ENCODE results near the gene HS1BP3. TPM values are rescaled to one million over a fixed set of nuclear protein-coding genes. Genes with fewer than 3 reads are reported as not detected.

The HS1BP3 gene
- total RNA-seq, 1 experiment from 2014 or later: 16.2 TPM

GRCh38 chr2:20680744-20681375, 30.0 kb upstream of the HS1BP3 start:
- Histone ChIP-seq H3F3A (ENCODE audit: insufficient read depth, low read depth) (no peaks in the 10 kb centered on the region), H3K27ac (no peak overlapping the region), H3K27me3 (ENCODE audit: insufficient read depth, low read depth) (no peaks in the 10 kb centered on the region), H3K4me2 (no peak overlapping the region), H3K4me1 (replicated peaks; ENCODE audit: insufficient read depth) (no peaks in the 10 kb centered on the region), H4K20me1 (ENCODE audit: insufficient read depth) (no peaks in the 10 kb centered on the region), H3K9me2 (ENCODE audit: insufficient read depth) (no peaks in the 10 kb centered on the region), H3K4me3 (no peak overlapping the region), H2AFZ (no peak overlapping the region), H3K36me3 (ENCODE audit: low read depth) (no peaks in the 10 kb centered on the region), H3K9me3 (ENCODE audit: insufficient read depth, low read depth) (no peaks in the 10 kb centered on the region), H3K79me2 (ENCODE audit: low read depth) (no peaks in the 10 kb centered on the region)
- DNase-seq: no peak
- intact Hi-C loops (cut with micrococcal nuclease; ENCODE audit: unreplicated experiment): no loop called here
- TF ChIP-seq, protein P1, sequence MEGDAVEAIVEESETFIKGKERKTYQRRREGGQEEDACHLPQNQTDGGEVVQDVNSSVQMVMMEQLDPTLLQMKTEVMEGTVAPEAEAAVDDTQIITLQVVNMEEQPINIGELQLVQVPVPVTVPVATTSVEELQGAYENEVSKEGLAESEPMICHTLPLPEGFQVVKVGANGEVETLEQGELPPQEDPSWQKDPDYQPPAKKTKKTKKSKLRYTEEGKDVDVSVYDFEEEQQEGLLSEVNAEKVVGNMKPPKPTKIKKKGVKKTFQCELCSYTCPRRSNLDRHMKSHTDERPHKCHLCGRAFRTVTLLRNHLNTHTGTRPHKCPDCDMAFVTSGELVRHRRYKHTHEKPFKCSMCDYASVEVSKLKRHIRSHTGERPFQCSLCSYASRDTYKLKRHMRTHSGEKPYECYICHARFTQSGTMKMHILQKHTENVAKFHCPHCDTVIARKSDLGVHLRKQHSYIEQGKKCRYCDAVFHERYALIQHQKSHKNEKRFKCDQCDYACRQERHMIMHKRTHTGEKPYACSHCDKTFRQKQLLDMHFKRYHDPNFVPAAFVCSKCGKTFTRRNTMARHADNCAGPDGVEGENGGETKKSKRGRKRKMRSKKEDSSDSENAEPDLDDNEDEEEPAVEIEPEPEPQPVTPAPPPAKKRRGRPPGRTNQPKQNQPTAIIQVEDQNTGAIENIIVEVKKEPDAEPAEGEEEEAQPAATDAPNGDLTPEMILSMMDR (conservative IDR thresholded peaks at IDR 0.05): no peak
- no peak for TF ChIP-seq EZH2 (IDR thresholded peaks at IDR 0.05; ENCODE audit: low read depth)
- ChIA-PET POLR2A (ENCODE audit: unreplicated experiment) (no interaction called here), CTCF (no interaction called here)
- no TSS peak for BruUV-seq (replicated peaks)

GRCh38 chr2:20678780-20679179, 27.9 kb upstream of the HS1BP3 start:
- H3F3A ChIP-seq (ENCODE audit: insufficient read depth, low read depth): no peaks in the 10 kb centered on the region
- H3K27me3 ChIP-seq (ENCODE audit: insufficient read depth, low read depth): no peaks in the 10 kb centered on the region
- 0 out of 2 replicates have a peak, but pooled peaks cover 5% of the 10 kb centered on the region for H3K4me1 ChIP-seq (replicated peaks; ENCODE audit: insufficient read depth)
- H2AFZ ChIP-seq: no peak overlapping the region
- no peaks in the 10 kb centered on the region for H4K20me1 ChIP-seq (ENCODE audit: insufficient read depth)
- no peak for TF ChIP-seq EZH2 (IDR thresholded peaks at IDR 0.05; ENCODE audit: low read depth)
- TF ChIP-seq, protein P1 (conservative IDR thresholded peaks at IDR 0.05): no peak
- no peaks in the 10 kb centered on the region for H3K9me3 ChIP-seq (ENCODE audit: insufficient read depth, low read depth)
- H3K36me3 ChIP-seq (ENCODE audit: low read depth): no peaks in the 10 kb centered on the region
- no TSS peak for BruUV-seq (replicated peaks)
- no peak overlapping the region for H3K4me3 ChIP-seq
- no peak overlapping the region for H3K4me2 ChIP-seq
- ChIA-PET CTCF (interaction anchor here (0.6 kb wide), 1 partner anchor 81 kb away, joined by 6 read pairs; no protein-coding TSS in a partner anchor), POLR2A (ENCODE audit: unreplicated experiment) (no interaction called here)
- no peaks in the 10 kb centered on the region for H3K9me2 ChIP-seq (ENCODE audit: insufficient read depth)
- no peak for DNase-seq
- intact Hi-C loops (cut with micrococcal nuclease; ENCODE audit: unreplicated experiment): no loop called here
- no peaks in the 10 kb centered on the region for H3K79me2 ChIP-seq (ENCODE audit: low read depth)
- no peak overlapping the region for H3K27ac ChIP-seq

DNA sequence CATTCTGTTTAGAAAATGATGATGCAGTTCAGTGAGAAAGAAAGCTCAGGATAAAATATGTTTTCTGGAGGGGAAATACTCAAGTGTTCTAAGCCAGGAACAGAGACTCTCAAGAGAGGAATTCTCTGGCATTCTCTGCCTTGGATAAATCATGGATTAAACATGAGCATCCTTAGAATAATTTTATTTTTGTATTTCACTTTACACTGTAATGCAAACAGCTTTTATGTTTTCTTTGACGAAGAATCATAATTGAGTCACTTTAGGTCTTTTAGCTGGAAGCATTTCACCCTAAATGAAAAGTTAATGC, 27.1 kb upstream of the HS1BP3 start:
- H3K9me2 ChIP-seq (ENCODE audit: insufficient read depth): no peaks in the 10 kb centered on the region
- no peak overlapping the region for H3K27ac ChIP-seq
- no peaks in the 10 kb centered on the region for H3K79me2 ChIP-seq (ENCODE audit: low read depth)
- no peak overlapping the region for H3K4me3 ChIP-seq
- no peak overlapping the region for H2AFZ ChIP-seq
- intact Hi-C loops (cut with micrococcal nuclease; ENCODE audit: unreplicated experiment): no loop called here
- H3K9me3 ChIP-seq (ENCODE audit: insufficient read depth, low read depth): no peaks in the 10 kb centered on the region
- BruUV-seq (replicated peaks): no TSS peak
- no peaks in the 10 kb centered on the region for H3K36me3 ChIP-seq (ENCODE audit: low read depth)
- H3K27me3 ChIP-seq (ENCODE audit: insufficient read depth, low read depth): no peaks in the 10 kb centered on the region
- DNase-seq: no peak
- no peaks in the 10 kb centered on the region for H4K20me1 ChIP-seq (ENCODE audit: insufficient read depth)
- H3K4me1 ChIP-seq (replicated peaks; ENCODE audit: insufficient read depth): 0 out of 2 replicates have a peak, but pooled peaks cover 5% of the 10 kb centered on the region
- ChIA-PET POLR2A (ENCODE audit: unreplicated experiment) (no interaction called here), CTCF (interaction anchor here (0.6 kb wide), 1 partner anchor 82 kb away, joined by 6 read pairs; no protein-coding TSS in a partner anchor)
- H3K4me2 ChIP-seq: no peak overlapping the region
- no peaks in the 10 kb centered on the region for H3F3A ChIP-seq (ENCODE audit: insufficient read depth, low read depth)
- no peak for TF ChIP-seq EZH2 (IDR thresholded peaks at IDR 0.05; ENCODE audit: low read depth)
- TF ChIP-seq, protein P1 (conservative IDR thresholded peaks at IDR 0.05): no peak

Measured in PC-9 (cell line).